Prostate gland (tissue), 2 donors: ENCODE results near the gene RAB40A.

Experiments used
- POLR2AphosphoS5 ChIP-seq: sonication (generic); formaldehyde crosslinking; IDR thresholded peaks from one replicate; pipeline ENCODE4 v1.6.1; 2017; ENCODE audit warnings: antibody characterized with exemption
- TF ChIP-seq, protein P1 (sequence below), 4 experiments: fragments of 200-600 bp in 2 of 4; fragments of 450-650 bp in 2 of 4; sonication (generic) in 2 of 4; IDR thresholded peaks; 1 replicate in 3 of 4; 2 replicates in 1 of 4; pipeline ENCODE4 v1.5.1; 2016 to 2019; ENCODE audit warnings: antibody characterized with exemption in 4 of 4, mild to moderate bottlenecking in 2 of 4, moderate library complexity in 2 of 4

DNA sequence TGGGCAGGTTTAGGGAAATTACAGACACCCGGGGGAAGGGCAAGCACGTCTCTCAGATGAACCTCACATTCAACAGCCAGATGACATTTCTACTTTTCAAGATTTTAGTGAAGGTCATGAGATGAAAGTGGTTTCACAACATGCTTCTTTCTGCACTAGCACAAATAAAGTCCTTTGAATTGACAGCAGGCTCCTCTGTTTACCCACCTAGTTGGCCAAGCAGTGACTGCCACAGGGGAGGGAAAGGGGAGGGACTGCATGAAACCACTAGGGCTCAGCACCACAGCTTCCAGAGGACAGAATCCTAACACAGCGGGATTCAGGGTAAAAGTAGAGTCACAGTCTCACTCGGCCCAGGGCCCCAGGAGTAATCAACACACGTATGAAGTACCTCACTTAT is 6.2 kb downstream of the RAB40A start:
- TF ChIP-seq, protein P1, sequence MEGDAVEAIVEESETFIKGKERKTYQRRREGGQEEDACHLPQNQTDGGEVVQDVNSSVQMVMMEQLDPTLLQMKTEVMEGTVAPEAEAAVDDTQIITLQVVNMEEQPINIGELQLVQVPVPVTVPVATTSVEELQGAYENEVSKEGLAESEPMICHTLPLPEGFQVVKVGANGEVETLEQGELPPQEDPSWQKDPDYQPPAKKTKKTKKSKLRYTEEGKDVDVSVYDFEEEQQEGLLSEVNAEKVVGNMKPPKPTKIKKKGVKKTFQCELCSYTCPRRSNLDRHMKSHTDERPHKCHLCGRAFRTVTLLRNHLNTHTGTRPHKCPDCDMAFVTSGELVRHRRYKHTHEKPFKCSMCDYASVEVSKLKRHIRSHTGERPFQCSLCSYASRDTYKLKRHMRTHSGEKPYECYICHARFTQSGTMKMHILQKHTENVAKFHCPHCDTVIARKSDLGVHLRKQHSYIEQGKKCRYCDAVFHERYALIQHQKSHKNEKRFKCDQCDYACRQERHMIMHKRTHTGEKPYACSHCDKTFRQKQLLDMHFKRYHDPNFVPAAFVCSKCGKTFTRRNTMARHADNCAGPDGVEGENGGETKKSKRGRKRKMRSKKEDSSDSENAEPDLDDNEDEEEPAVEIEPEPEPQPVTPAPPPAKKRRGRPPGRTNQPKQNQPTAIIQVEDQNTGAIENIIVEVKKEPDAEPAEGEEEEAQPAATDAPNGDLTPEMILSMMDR (IDR thresholded peaks at IDR 0.05): no peak
- no peak for TF ChIP-seq POLR2AphosphoS5
